K562 treated with DMSO at 1 percent for 24 hours (cell line): ENCODE results near the gene IKZF3. TPM values are rescaled to one million over a fixed set of nuclear protein-coding genes. Genes with fewer than 3 reads are reported as not detected.

Experiments
- total RNA-seq: library from RNA; unstranded; fragments of 300-600 nt; gene quantifications from 2 replicates; pipeline ENCODE4 v1.2.3, GENCODE V29; 2022; ENCODE audit warnings: low read depth; ENCODE audit not compliant: insufficient read depth

The IKZF3 gene
- total RNA-seq: 0.05 and 0.24 TPM in 2 replicates

DNA sequence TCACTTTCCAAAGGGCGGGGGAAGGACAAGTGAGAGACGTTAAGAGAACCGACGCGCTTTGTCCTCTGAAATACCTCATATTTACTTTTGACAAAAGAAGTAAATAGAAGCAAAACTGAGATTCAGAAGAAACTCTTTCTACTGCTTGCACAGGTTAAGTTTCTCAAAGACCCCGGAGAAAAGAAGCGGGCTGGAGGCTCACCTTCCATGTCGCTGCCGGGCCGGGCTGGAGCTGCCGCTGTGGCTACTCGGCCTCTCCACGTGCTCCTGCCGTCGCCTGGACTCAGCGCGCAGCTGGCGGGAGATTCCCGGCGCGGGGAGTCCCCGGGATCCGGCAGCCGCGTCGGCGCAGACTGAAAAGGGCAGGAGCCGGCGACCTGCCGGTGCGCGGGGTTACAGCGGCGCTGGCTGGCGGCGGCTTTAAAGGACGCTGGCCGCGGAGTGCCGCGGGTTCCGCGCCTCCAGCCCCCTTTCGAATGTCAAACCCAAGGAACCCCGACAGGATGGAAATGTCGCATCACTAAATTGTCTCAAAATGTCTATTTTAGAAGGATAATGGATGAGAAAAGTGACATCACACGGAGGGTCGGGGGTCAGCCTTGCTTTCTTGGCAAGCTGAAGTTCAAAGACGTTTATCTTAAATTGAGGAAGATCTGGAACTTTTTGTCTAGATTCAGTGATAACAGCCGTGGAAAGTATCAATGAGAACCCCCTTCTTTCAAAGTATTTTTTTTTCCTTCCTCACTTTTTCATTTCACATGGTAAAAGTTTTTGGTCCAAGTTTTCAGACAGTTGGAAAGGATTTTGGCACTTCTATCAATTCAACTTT is at the start of gene IKZF3:
Gene IKZF3, minus strand, starts transcription at position 395 of the 829 bp plus-strand sequence. Its CDS starts 186 bp downstream, at position 209.

DNA sequence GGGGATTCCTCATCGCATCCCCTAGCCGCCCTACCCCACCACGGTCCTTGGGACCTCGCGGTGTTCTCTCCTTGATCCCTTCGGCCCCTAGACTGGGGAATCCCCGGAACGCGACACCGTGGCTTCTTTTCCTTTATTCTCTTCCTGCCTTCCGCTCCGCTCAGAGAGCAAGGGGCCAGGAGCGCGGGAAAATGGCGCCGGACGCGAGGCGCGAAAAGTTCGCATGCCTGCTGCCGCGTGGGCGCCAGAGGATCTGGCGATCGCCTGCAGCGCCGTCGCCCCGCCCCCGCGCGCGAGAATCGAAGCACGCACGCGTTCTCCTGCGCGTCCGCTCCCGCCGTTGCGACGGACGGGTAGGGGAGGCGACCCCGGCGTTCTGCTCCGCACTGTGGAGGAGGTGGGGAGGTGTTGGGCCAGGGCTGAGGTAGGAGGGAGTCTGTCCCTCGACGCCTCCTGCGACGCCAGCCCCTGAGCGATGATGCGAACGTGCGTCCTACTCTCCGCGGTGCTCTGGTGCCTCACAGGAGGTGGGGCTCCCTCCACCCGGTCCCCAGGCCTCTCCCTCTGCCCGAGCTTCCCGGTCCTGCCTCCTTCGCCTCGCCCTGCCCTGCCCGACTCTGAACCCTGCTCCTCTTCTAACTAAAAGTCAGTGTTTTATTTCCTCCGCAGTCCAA is 3.9 kb upstream of the IKZF3 start, which contains the start of gene ZPBP2:
Gene ZPBP2, plus strand, starts transcription at position 323 of the 674 bp plus-strand sequence. Its CDS starts 153 bp downstream, at position 476.

DNA sequence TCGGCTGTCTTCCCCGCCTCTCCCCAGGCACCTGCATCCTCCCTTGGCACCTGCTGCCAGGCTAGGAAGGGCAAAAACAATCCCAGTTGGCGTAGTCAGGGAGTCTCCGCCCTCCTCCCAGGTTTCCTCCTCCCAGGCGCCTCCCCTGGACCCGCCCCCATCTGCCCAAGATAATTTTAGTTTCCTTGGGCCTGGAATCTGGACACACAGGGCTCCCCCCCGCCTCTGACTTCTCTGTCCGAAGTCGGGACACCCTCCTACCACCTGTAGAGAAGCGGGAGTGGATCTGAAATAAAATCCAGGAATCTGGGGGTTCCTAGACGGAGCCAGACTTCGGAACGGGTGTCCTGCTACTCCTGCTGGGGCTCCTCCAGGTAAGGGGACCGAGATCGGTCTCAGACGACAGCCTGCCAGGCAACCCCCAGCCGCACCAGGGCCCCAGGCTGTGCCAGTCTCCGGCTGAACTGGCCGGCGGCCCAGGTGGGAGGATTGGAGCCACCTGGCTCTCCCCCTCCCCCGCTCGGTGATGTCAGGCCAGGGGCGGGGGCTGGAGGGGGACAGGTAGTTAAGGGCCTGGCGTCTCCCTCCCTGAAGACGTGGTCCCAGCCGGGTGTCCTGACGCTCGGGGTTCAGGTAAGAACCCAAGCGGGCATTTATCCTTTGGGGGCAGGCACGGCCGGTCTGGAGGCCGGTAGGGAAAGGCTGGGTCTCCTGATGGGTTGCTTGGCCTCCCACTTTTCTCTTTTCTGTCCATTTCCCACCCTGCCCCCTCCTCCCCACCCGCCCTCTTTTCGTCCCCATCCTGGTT is 126.1 kb downstream of the IKZF3 start, which contains the start of gene GRB7:
Gene GRB7, plus strand, starts transcription at position 179 of the 808 bp plus-strand sequence. CDS start 4,364 bp downstream, outside the sequence.

DNA sequence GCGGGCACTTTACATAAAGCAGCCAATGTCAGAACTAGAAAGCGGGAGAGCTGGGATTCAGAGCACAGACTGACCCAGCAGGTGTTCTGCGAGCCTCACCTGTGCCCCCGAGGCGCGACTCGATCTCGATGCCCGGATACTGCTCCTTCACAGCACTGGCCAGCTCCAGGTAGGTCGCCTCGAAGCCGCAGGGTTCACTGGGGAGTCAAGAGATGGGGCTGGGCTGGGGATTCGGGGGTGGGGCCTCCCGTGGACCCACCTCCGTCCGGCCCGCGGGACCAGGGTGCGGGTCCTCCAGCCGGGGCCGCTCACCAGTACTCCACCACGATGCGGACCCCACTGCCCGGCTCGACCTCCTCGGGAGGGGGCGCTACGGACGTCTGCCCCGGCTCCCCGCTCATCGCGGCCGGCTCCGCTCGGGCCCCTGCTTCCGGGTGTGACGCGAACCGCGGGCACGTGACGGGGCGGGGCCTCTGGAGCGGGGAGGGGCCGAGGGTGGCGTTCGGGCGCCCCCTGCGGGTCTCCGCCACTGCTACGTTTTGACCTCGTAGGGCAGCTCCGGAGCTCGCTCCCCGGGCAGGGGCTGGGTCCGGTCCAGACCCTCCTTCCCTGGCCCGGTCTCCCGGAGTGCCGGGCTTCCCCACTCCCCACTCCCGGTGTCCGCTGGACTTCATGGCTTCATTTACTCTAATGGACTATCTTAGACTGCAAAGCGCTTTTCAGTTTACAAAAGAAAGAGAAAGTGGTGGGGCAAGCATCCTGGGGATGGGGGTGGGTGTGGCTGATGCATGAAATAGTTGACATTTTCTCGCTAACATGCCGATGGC is 133.8 kb downstream of the IKZF3 start, which contains the start of gene MIEN1:
Gene MIEN1, minus strand, starts transcription at position 438 of the 827 bp plus-strand sequence. Its CDS starts 37 bp downstream, at position 401.

Other genes with a start within 250 kb of the IKZF3 start
- 0.21 TPM in 1 of 2 replicates, not detected in the other for gene PPP1R1B, start 237.4 kb downstream of the IKZF3 start, total RNA-seq
- 97.0 and 108 TPM in 2 replicates for gene STARD3, start 227.2 kb downstream of the IKZF3 start, total RNA-seq
- 2.6 and 5.7 TPM in 2 replicates for gene TCAP, start 199.0 kb downstream of the IKZF3 start, total RNA-seq
- 5.6 and 7.1 TPM in 2 replicates for gene PNMT, start 195.9 kb downstream of the IKZF3 start, total RNA-seq
- 9.9 and 13.3 TPM in 2 replicates for gene PGAP3, start 176.3 kb downstream of the IKZF3 start, total RNA-seq
- 7.0 and 8.5 TPM in 2 replicates for gene ERBB2, start 164.2 kb downstream of the IKZF3 start, total RNA-seq
- gene MIEN1, start 133.8 kb downstream of the IKZF3 start, total RNA-seq: 95.9 and 103 TPM in 2 replicates
- gene GRB7, start 126.4 kb downstream of the IKZF3 start, total RNA-seq: 8.2 and 10.4 TPM in 2 replicates
- gene ZPBP2, start 3.9 kb upstream of the IKZF3 start, total RNA-seq: not detected in 2 replicates
- 4.0 and 4.1 TPM in 2 replicates for gene GSDMB, start 54.3 kb upstream of the IKZF3 start, total RNA-seq
- 35.1 and 36.0 TPM in 2 replicates for gene ORMDL3, start 63.3 kb upstream of the IKZF3 start, total RNA-seq
- gene LRRC3C, start 63.4 kb upstream of the IKZF3 start, total RNA-seq: not detected in 2 replicates
- not detected in 2 replicates for gene GSDMA, start 98.7 kb upstream of the IKZF3 start, total RNA-seq
- 272 and 279 TPM in 2 replicates for gene PSMD3, start 116.5 kb upstream of the IKZF3 start, total RNA-seq
- not detected in 2 replicates for gene CSF3, start 151.1 kb upstream of the IKZF3 start, total RNA-seq
- gene MED24, start 190.1 kb upstream of the IKZF3 start, total RNA-seq: 98.1 and 109 TPM in 2 replicates
- gene THRA, start 198.7 kb upstream of the IKZF3 start, total RNA-seq: 21.8 and 22.5 TPM in 2 replicates
- 5.0 and 5.3 TPM in 2 replicates for gene NR1D1, start 236.3 kb upstream of the IKZF3 start, total RNA-seq